B cell (primary cell): ENCODE results near the gene TATDN2. TPM values are rescaled to one million over a fixed set of nuclear protein-coding genes. Genes with fewer than 3 reads are reported as not detected.

Experiments
- ATAC-seq: fragments of 200-7000 bp; cut with Tn5 transposase; one replicate; pipeline ENCODE4 v1.10.0; 2021; ENCODE audit warnings: low read depth, mild to moderate bottlenecking, moderate number of reproducible peaks, moderate library complexity
- CTCF ChIA-PET: fragments of 350-600 bp; sonication (Branson Sonifier 250); formaldehyde crosslinking; loops from one replicate; lab custom pipeline; 2021; ENCODE audit warnings: antibody characterized with exemption, inconsistent platforms; lab: Charles Lee
- POLR2A ChIA-PET: fragments of 350-600 bp; sonication (Branson Sonifier 250); formaldehyde crosslinking; loops from one replicate; lab custom pipeline; 2021; ENCODE audit warnings: antibody characterized with exemption; lab: Charles Lee
- DNase-seq: peaks from one replicate; pipeline ENCODE4 v3.0.0; 2013
- H2AFZ ChIP-seq: 2 replicates; pipeline ENCODE4 v1.6.1; 2012; ENCODE audit warnings: mild to moderate bottlenecking, low read depth, low read length; ENCODE audit not compliant: insufficient read depth, poor library complexity, severe bottlenecking
- H3K27ac ChIP-seq, 2 donors: 1 replicate in 1 of 2; 2 replicates in 1 of 2; pipeline ENCODE4 v1.5.1; 2012 to 2013; ENCODE audit warnings: low read length in 2 of 2, mild to moderate bottlenecking in 2 of 2, moderate library complexity in 1 of 2
- H3K27me3 ChIP-seq, 4 experiments: fragments of 200-600 bp in 1 of 4; sonication (generic) in 1 of 4; replicated peaks in 1 of 4; 1 replicate in 2 of 4; 2 replicates in 2 of 4; pipeline versions ENCODE4 v1.6.1 to v1.7.0; 2013 to 2016; ENCODE audit warnings: low read length in 3 of 4, mild to moderate bottlenecking in 2 of 4, mixed read lengths in 1 of 4, moderate library complexity in 1 of 4; ENCODE audit not compliant: insufficient read depth in 4 of 4, control insufficient read depth in 3 of 4; ENCODE audit errors: control extremely low read depth in 1 of 4
- H3K36me3 ChIP-seq, 2 experiments: replicated peaks in 1 of 2; 1 replicate in 1 of 2; 2 replicates in 1 of 2; pipeline versions ENCODE4 v1.6.1 to v1.7.1; 2013; ENCODE audit warnings: low read length in 1 of 2; ENCODE audit not compliant: insufficient read depth in 2 of 2, control insufficient read depth in 1 of 2; ENCODE audit errors: control extremely low read depth in 1 of 2, extremely low read depth in 1 of 2
- H3K4me1 ChIP-seq, 2 donors: fragments of 200-600 bp in 1 of 2; sonication (generic) in 1 of 2; 1 replicate in 1 of 2; 2 replicates in 1 of 2; pipeline versions ENCODE4 v1.5.1 to v1.6.1; 2013 to 2017; ENCODE audit warnings: low read length in 2 of 2; ENCODE audit not compliant: control insufficient read depth in 2 of 2, insufficient read depth in 2 of 2
- H3K4me2 ChIP-seq: replicated peaks from 2 replicates; pipeline ENCODE3; 2012; ENCODE audit warnings: mild to moderate bottlenecking, low read depth, low read length; ENCODE audit not compliant: poor library complexity, severe bottlenecking
- H3K4me3 ChIP-seq, 5 experiments: fragments of 200-600 bp in 1 of 5; sonication (generic) in 1 of 5; 1 replicate in 3 of 5; 2 replicates in 2 of 5; pipeline versions ENCODE4 v1.5.1 to v1.7.0; 2011 to 2016; ENCODE audit warnings: low read length in 4 of 5, mild to moderate bottlenecking in 4 of 5, low read depth in 2 of 5, control low read depth in 1 of 5, moderate library complexity in 1 of 5; ENCODE audit not compliant: insufficient read depth in 1 of 5; ENCODE audit errors: control extremely low read depth in 1 of 5, extremely low read depth in 1 of 5
- H3K79me2 ChIP-seq: fragments of 200-600 bp; sonication (generic); one replicate; pipeline ENCODE4 v1.6.0; 2016; ENCODE audit warnings: low read length; ENCODE audit not compliant: control insufficient read depth, insufficient read depth
- H3K9ac ChIP-seq: fragments of 200-600 bp; sonication (generic); 2 replicates; pipeline ENCODE4 v1.6.1; 2017; ENCODE audit warnings: mild to moderate bottlenecking, low read length, moderate library complexity
- H3K9me3 ChIP-seq, 3 donors: one replicate each; pipeline versions ENCODE4 v1.6.1 to v1.7.1; 2013; ENCODE audit warnings: low read length in 2 of 3; ENCODE audit not compliant: control insufficient read depth in 2 of 3, insufficient read depth in 1 of 3; ENCODE audit errors: control extremely low read depth in 1 of 3
- H4K20me1 ChIP-seq: 2 replicates; pipeline ENCODE4 v1.6.0; 2012; ENCODE audit warnings: mild to moderate bottlenecking, low read length; ENCODE audit not compliant: insufficient read depth, control insufficient read depth, poor library complexity, severe bottlenecking
- H3K27ac Mint-ChIP-seq: one replicate; pipeline ENCODE4 v1.8.0; 2021; ENCODE audit warnings: mixed read lengths
- H3K27me3 Mint-ChIP-seq: one replicate; pipeline ENCODE4 v1.8.0; 2021; ENCODE audit warnings: mixed read lengths
- H3K4me1 Mint-ChIP-seq: one replicate; pipeline ENCODE4 v1.8.0; 2021; ENCODE audit warnings: mixed read lengths
- H3K4me3 Mint-ChIP-seq: one replicate; pipeline ENCODE4 v1.8.0; 2021; ENCODE audit warnings: mixed read lengths
- H3K9me3 Mint-ChIP-seq: one replicate; pipeline ENCODE4 v1.8.0; 2022; ENCODE audit warnings: mixed read lengths; ENCODE audit not compliant: insufficient read depth
- EZH2 ChIP-seq: IDR thresholded peaks from 2 replicates; pipeline ENCODE4 v1.6.1; 2012; ENCODE audit warnings: borderline replicate concordance, low read depth, mild to moderate bottlenecking, moderate library complexity, low read length; ENCODE audit not compliant: insufficient read depth, poor library complexity, severe bottlenecking
- WGBS: methylation state at CpG from one replicate; pipeline ENCODE4 v1.1.5; 2013; ENCODE audit warnings: missing lambda C conversion rate; ENCODE audit not compliant: insufficient coverage; 5-methylcytosine and 5-hydroxymethylcytosine counted together
- intact Hi-C: fragments of 100-400 bp; cut with micrococcal nuclease; formaldehyde crosslinking; loops from one replicate; pipeline ENCODE4 v1.10.0; 2022
- polyA plus RNA-seq: library from polyadenylated mRNA; depleted of rRNA; stranded (reverse); fragments of >200 nt; gene quantifications from 2 replicates; pipeline ENCODE4 v1.2.3, GENCODE V29; 2012
- total RNA-seq, 2 donors: library from RNA; stranded (reverse); fragments of 120-200 nt in 1 of 2; gene quantifications; 1 replicate in 1 of 2; 2 replicates in 1 of 2; pipeline versions ENCODE4 v1.2.3 to v1.2.4, GENCODE V29; 2013 to 2022
- TF ChIP-seq, protein P1 (sequence below): fragments of 200-600 bp; IDR thresholded peaks from one replicate; pipeline ENCODE4 v1.8.0; 2022; ENCODE audit warnings: antibody characterized with exemption, mild to moderate bottlenecking

TATDN2 gene
- total and polyA plus RNA-seq, 2 donors (not counting 1 experiment from before 2014, with no cell fraction given) = 24.7 to 62.9 TPM

DNA sequence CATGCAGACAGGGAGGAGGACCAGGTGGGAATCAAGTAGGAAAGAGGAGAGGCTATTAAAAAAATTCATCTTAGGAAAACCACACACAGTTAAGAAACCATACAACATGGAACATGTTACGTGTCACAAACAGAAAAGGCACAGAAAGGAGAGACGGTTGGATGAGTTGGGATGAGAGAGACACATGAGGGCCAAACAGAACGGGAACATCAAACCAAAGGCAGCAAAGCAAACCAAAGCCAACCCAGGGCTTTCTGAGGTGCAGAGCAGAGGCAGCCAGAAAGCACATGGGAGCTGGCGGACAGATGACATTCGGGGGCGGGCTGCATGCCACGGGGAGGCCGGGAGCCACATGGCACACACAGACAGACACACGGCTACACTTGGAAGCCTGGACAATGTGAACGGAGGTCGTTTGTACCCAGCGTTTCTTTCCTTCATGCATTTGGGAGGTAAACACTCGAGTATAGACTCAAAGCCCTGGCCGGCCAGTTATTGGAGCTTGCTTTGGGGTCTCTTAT is 81.3 kb downstream of the TATDN2 start:
- ChIA-PET CTCF (no interaction called here), POLR2A (no interaction called here)
- Histone ChIP-seq H3K79me2 (no peaks in the 10 kb centered on the region), H3K9me3 (no peaks in the 10 kb centered on the region), H3K9ac (no peak overlapping the region), H3K27ac (no peak overlapping the region), H4K20me1 (no peaks in the 10 kb centered on the region), H3K36me3 (no peaks in the 10 kb centered on the region), H3K4me3 (no peak overlapping the region), H3K27me3 (peaks cover 0 to 4% (median 3%) of the 10 kb centered on the region in 4 experiments), H3K4me1 (peaks cover 13 to 14% of the 10 kb centered on the region in 2 donors), H2AFZ (no peak overlapping the region), H3K4me2 (no peak overlapping the region)
- peaks cover 27% of the 10 kb centered on the region for H3K4me1 Mint-ChIP-seq
- no peak for DNase-seq
- WGBS = 94% methylated on average over 14 of the region's 14 CpGs
- intact Hi-C loops = no loop called here
- ATAC-seq = no peak
- H3K9me3 Mint-ChIP-seq = no peaks in the 10 kb centered on the region
- TF ChIP-seq, protein P1, sequence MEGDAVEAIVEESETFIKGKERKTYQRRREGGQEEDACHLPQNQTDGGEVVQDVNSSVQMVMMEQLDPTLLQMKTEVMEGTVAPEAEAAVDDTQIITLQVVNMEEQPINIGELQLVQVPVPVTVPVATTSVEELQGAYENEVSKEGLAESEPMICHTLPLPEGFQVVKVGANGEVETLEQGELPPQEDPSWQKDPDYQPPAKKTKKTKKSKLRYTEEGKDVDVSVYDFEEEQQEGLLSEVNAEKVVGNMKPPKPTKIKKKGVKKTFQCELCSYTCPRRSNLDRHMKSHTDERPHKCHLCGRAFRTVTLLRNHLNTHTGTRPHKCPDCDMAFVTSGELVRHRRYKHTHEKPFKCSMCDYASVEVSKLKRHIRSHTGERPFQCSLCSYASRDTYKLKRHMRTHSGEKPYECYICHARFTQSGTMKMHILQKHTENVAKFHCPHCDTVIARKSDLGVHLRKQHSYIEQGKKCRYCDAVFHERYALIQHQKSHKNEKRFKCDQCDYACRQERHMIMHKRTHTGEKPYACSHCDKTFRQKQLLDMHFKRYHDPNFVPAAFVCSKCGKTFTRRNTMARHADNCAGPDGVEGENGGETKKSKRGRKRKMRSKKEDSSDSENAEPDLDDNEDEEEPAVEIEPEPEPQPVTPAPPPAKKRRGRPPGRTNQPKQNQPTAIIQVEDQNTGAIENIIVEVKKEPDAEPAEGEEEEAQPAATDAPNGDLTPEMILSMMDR = no peak
- no peak for TF ChIP-seq EZH2
- no peak overlapping the region for H3K27ac Mint-ChIP-seq
- H3K27me3 Mint-ChIP-seq = peaks cover 25% of the 10 kb centered on the region
- no peak overlapping the region for H3K4me3 Mint-ChIP-seq

DNA sequence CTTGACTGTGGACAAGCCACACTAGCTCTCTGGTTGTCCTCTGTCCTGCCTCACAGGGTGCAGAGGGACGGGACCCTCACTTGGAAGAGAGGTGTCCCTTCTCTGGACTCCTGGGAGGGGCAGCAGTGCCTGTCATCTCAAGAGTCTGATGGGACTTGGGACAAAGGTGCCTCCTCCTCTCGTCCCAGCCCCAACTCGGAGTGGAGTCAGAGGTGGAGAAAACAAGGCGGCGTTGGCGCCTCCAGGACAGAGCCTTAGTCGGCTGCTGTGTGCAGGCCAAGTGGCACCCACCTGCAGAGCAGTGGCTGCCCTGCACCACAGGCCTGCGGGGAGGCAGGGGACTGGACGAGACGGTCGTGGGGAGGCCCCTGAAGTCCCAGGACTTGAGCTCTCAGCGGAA is 82.1 kb downstream of the TATDN2 start:
- H3K9me3 ChIP-seq = no peaks in the 10 kb centered on the region
- intact Hi-C loops = no loop called here
- no peak overlapping the region for H3K27ac Mint-ChIP-seq
- peaks cover 32% of the 10 kb centered on the region for H3K4me1 Mint-ChIP-seq
- H4K20me1 ChIP-seq = no peaks in the 10 kb centered on the region
- WGBS = 79% methylated on average over 12 of the region's 12 CpGs
- H3K4me3 ChIP-seq = no peak overlapping the region
- TF ChIP-seq, protein P1 = no peak
- TF ChIP-seq EZH2 = no peak
- H3K9ac ChIP-seq = no peak overlapping the region
- H2AFZ ChIP-seq = no peak overlapping the region
- H3K9me3 Mint-ChIP-seq = no peaks in the 10 kb centered on the region
- ATAC-seq (no peak), DNase-seq (no peak)
- no peaks in the 10 kb centered on the region for H3K79me2 ChIP-seq
- H3K4me1 ChIP-seq = peaks cover 13 to 14% of the 10 kb centered on the region in 2 donors
- H3K27me3 ChIP-seq = peaks cover 0 to 4% (median 3%) of the 10 kb centered on the region in 4 experiments
- no peaks in the 10 kb centered on the region for H3K36me3 ChIP-seq
- CTCF ChIA-PET = interaction anchor here (0.5 to 1.2 kb wide), 2 partner anchors 9 to 878 kb away, joined by 4 to 6 read pairs; no protein-coding TSS in a partner anchor
- H3K4me3 Mint-ChIP-seq = no peak overlapping the region
- H3K4me2 ChIP-seq = no peak overlapping the region
- POLR2A ChIA-PET = no interaction called here
- H3K27me3 Mint-ChIP-seq = peaks cover 25% of the 10 kb centered on the region
- H3K27ac ChIP-seq = no peak overlapping the region
